ENCODE results near the gene ABR. TPM values are rescaled to one million over a fixed set of nuclear protein-coding genes. Genes with fewer than 3 reads are reported as not detected.
A peak's percentile ranks its signal among the peaks of the same experiment; 100 is the strongest.

ABR gene
- polyA plus RNA-seq, 1 experiment, result 65.4 TPM

DNA sequence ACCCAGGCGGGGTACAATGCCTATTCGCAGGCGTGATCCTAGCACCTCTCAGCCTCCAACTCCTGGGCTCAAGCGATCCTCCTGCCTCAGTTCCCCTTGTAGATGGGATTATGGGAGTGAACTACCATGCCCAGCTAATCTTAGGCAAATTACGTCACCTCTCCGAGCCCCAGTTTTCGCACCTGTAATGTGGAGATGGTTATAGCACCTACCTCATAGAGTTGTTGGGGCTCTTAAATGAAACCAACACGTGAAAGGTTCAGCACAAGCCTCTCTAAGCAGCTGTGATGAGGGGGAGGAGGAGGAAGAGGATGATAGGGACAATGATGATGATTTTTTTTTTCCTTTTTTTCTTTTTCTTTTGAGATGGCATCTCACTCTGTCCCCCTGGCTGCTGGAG is 59.9 kb downstream of the ABR start:
- CTCF ChIA-PET, result interaction anchor here (1.1 to 7.1 kb wide), 2 partner anchors 68 to 140 kb away, joined by 3 to 169 read pairs; no protein-coding TSS in a partner anchor
- POLR2A ChIA-PET, result no interaction called here
- no peaks in the 10 kb centered on the region for H3K27me3 ChIP-seq (ENCODE audit: control insufficient read depth, insufficient read depth, low read length)
- H3K36me3 ChIP-seq (ENCODE audit: control insufficient read depth, insufficient read depth, low read length), result no peaks in the 10 kb centered on the region; the same call in 1 of the 2 replicates
- TF ChIP-seq CTCF (IDR thresholded peaks at IDR 0.05; ENCODE audit: insufficient read depth, low read depth, low read length), result no peak
- no peak for DNase-seq (ENCODE audit: low read depth)
- H3K4me3 ChIP-seq (ENCODE audit: low read depth, low read length), result no peak overlapping the region

DNA sequence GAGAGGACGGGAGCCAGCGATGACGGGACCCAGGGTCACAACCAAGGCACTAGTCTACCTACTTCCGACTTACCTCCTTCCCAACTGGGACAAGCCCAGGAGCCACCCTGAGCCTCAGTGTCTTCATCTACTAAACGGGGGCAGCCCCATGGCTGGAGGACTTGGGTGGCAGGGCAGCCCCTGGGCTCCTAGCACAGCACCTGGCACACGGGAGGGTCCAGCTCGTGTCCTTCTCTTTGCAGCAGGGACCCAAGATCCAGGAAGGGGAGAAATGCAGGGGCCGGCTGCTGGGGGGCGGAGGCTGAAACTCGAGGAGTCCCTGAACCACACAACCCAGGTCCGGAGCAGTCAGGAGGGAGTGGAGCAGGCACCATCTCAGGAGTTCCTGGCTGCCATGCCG is 63.2 kb downstream of the ABR start:
- TF ChIP-seq CTCF (IDR thresholded peaks at IDR 0.05; ENCODE audit: insufficient read depth, low read depth, low read length), result no peak
- H3K36me3 ChIP-seq (ENCODE audit: control insufficient read depth, insufficient read depth, low read length), result no peaks in the 10 kb centered on the region
- no peaks in the 10 kb centered on the region for H3K27me3 ChIP-seq (ENCODE audit: control insufficient read depth, insufficient read depth, low read length)
- no peak overlapping the region for H3K4me3 ChIP-seq (ENCODE audit: low read depth, low read length)
- ChIA-PET POLR2A (no interaction called here), CTCF (interaction anchor here (1.7 to 1.8 kb wide), 2 partner anchors 7 to 70 kb away, joined by 7 to 9 read pairs; no protein-coding TSS in a partner anchor)
- no peak for DNase-seq (ENCODE audit: low read depth)

DNA sequence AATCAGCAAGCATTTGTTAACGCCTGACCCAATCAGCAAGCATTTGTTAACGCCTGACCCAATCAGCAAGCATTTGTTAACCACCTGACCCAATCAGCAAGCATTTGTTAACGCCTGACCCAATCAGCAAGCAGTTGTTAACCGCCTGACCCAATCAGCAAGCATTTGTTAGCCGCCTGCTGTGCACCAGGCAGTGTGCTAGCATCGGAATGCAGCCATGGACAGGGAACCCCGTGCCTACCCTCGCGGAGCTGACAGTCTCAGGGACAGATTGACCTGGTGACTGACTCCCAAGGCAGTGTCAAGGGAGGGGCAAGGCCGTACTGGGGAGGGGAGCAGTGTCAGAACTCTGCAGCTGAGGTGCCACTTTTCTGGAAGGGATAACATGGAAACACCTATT is 66.9 kb downstream of the ABR start:
- Histone ChIP-seq H3K4me3 (ENCODE audit: low read depth, low read length) (no peak overlapping the region), H3K36me3 (ENCODE audit: control insufficient read depth, insufficient read depth, low read length) (no peaks in the 10 kb centered on the region), H3K27me3 (ENCODE audit: control insufficient read depth, insufficient read depth, low read length) (no peaks in the 10 kb centered on the region)
- ChIA-PET POLR2A (no interaction called here), CTCF (interaction anchor here (2.3 kb wide), 1 partner anchor 10 kb away, joined by 6 read pairs; no protein-coding TSS in a partner anchor)
- no peak for TF ChIP-seq CTCF (IDR thresholded peaks at IDR 0.05; ENCODE audit: insufficient read depth, low read depth, low read length)
- DNase-seq (ENCODE audit: low read depth), result no peak

DNA sequence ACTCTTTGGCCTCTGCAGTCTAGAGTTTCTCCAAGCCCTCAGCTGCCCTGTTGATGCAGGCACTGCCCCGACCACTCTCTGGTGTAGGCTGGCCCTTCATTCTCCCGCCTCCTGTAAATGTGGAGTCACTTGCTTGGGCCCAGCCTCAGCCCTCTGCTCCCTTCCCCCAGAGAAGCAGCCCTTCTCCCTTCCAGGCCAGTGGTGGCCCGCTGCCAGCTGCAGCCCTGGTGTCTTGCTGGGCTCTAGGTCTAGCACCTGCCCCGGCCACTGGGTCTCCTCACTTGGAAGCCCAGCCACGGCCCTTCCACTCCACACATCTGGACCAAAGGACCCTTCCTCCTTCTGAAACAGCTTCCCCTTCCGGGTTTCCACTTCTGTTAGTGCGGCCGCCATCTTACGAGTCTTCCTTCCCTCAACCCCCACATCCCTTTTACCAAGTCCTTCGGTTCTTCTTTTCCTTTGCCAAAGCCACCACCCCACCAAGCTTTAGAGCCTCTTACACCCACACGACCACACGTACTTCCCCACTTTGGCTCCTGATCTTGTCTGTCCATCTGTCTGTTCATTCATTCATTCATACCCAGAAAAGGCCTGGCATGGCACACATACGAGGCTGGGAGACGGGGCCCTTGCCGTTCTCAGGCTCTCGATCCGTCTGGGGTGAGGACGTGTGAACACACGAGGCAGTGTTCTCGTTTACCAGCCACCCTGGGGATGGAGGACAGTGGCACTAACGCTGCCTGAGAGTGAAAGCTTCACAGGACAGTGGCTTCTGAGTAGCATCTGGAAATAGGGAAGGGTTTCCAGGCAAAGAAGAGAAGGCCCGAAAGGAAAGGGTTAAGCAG is 68.0 kb downstream of the ABR start:
- Histone ChIP-seq H3K36me3 (ENCODE audit: control insufficient read depth, insufficient read depth, low read length) (no peaks in the 10 kb centered on the region), H3K27me3 (ENCODE audit: control insufficient read depth, insufficient read depth, low read length) (no peaks in the 10 kb centered on the region), H3K4me3 (ENCODE audit: low read depth, low read length) (no peak overlapping the region)
- ChIA-PET POLR2A (no interaction called here), CTCF (interaction anchor here (1.4 to 2.8 kb wide), 2 partner anchors 10 to 56 kb away, joined by 6 to 13 read pairs; no protein-coding TSS in a partner anchor)
- DNase-seq (ENCODE audit: low read depth), result no peak
- TF ChIP-seq CTCF (IDR thresholded peaks at IDR 0.05; ENCODE audit: insufficient read depth, low read depth, low read length), result no peak

- no peak for TF ChIP-seq CTCF (IDR thresholded peaks at IDR 0.05; ENCODE audit: insufficient read depth, low read depth, low read length)
- ChIA-PET CTCF (interaction anchor here (1.4 to 2.8 kb wide), 2 partner anchors 11 to 55 kb away, joined by 6 to 13 read pairs; no protein-coding TSS in a partner anchor), POLR2A (no interaction called here)
- peak; percentile 48 for DNase-seq (ENCODE audit: low read depth)
- Histone ChIP-seq H3K4me3 (ENCODE audit: low read depth, low read length) (no peak overlapping the region), H3K27me3 (ENCODE audit: control insufficient read depth, insufficient read depth, low read length) (no peaks in the 10 kb centered on the region), H3K36me3 (ENCODE audit: control insufficient read depth, insufficient read depth, low read length) (no peaks in the 10 kb centered on the region)
These were observed 68.8 kb downstream of the ABR start for GRCh38 chr17:1110862-1111598.

Data from BJ (cell line).